Renal cortical epithelial cell (primary cell): Measurements from ENCODE around the gene NUDT7. TPM values are rescaled to one million over a fixed set of nuclear protein-coding genes. Genes with fewer than 3 reads are reported as not detected.

Experiments used
- DNase-seq: peaks from one replicate; pipeline ENCODE4 v3.0.0-alpha.2; 2011; ENCODE audit warnings: low read depth
- total RNA-seq: library from RNA; depleted of rRNA; stranded (reverse); fragments of >200 nt; gene quantifications from 2 replicates; pipeline ENCODE4 v1.2.3, GENCODE V29; 2014

The NUDT7 gene
- total RNA-seq, 1 donor from 2014 or later, result 4.1 TPM

DNA sequence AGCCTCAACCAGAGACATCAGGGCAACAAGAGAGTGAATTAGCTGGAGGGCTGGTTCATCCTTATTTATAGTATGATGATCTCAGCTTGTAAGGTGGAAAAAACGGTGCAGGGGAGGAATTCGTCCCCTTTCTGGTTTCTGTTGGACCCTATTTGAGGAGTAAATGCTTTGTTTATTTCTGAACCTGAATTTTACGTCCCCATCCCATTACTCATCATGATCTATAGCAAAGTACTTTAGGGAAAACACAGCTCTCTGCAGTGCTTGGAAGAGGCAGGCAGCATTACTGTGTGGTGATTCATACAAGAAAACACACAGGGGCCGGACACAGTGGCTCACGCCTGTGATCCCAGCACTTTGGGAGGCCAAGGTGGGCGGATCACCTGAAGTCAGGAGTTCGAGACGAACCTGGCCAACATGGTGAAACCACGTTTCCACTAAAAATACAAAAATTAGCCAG lies 58.1 kb downstream of the NUDT7 start:
- peak; percentile 80 for DNase-seq

DNA sequence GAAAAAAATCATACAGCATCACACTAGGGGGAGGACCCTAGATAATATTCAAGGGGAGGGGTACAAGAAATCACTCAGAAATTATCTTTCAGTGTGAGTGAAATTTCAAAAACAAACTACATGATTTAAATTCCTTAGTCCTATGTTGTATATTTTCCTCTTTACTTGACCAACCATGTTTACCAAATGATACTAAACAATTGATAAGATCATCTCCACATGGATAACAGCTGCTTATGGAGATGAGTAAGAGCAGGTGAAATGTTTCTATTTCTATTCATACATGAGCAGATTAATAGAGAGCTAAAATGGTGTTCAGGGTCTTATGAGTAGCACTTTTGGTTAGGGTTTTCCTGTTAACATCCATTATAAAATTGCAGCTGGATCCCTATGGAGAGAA lies 58.8 kb downstream of the NUDT7 start:
- no peak for DNase-seq

DNA sequence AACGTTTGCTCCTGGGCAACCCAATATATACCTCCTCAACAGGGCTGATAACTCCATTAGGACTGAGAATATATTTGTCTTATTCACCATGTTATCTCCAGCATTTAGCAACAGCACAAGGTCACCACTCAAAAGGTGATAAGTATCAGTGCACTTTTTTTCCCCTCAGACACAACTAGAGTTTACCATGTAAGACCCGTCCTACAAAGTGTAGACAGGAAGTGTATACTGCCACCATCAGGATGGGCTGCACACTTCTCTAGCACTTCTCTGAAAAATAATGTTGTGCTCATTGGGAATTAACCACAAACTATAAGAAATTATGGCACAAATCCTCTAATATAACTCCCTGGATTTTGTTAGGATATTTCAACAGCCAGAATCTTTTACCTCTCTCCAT lies 60.4 kb downstream of the NUDT7 start:
- no peak for DNase-seq

DNA sequence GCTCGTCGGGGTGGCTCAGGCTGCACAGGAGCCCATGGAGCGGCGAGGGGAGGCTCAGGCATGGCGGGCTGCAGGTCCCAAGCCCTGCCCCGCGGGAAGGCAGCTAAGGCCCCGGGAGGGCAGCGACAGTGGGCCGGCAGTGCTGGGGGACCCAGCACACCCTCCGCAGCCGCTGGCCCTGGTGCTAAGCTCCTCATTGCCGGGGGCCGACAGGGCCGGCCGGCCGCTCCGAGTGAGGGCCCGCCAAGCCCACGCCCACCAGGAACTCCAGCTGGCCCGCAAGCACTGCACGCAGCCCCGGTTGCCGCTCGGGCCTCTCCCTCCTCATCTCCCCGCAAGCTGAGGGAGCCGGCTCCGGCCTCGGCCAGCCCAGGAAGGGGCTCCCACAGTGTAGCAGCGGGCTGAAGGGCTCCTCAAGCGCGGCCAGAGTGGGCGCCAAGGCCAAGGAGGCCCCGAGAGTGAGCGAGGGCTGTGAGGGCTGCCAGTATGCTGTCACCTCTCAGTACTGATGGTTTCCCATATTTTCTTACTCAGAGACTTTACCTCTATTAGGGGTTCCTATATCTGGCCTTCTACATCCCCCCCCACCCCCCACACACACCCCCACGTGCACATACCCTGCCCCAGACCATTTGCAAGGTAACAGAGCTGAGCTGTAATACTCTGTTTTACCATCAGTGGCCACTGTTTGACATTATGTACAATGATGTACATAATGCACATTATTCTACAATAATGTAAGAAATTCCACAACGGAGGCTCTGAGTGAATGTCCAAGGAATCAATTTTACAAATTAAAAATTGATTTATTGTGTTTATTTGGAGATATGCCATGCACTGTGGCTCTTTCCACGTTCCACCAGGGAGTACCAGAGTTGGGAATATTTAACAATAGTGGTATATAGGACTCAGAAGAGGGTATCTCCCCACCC lies 62.4 kb downstream of the NUDT7 start:
- no peak for DNase-seq

DNA sequence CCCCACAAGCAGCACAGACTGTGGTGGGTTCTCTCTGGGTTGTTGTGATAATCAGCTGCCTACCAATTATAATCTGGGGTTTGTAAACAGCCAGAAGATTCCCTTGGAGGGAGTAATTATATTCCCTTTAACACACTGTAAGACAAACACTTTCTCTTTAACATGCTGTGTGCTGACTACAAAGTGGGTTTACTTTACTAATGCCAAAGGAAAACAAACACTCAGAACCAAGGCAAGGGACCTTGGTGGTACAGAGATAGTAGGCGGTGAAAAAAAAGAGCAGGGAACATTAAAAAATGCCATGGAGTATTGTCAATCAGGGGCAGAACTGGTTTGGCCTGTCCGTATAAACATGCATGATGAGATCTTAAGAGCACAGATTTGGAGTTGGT lies 63.1 kb downstream of the NUDT7 start:
- no peak for DNase-seq

DNA sequence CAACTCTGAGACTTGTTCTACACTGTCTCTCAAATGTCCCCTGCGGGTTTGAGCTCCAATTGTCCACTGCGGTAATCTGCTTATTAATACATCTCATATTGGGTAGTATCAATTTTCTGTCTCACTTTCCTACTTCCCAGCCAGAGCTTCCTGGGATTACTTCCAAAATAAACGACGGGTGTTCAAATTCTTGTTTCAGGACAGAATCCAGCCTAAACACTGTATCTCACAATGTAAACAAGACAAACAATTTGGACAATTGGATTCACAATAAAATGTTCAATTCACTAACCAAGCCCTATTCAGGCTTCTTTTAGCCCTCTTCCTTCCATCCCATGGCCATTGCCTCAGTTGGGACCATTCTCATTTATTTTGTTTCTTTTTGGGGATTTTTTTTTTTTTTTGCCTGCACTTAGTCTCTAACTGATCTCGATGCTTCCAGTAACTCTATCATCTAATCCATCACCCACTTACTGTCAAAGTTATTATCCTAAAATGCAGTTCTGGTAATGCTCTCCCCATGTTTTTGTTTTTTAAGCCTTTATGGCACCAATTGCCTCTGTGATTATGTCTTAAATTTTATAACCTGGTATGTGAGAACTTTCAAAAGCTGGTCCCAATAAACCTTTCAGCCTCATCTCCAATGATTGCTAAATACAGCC lies 64.0 kb downstream of the NUDT7 start:
- DNase-seq, result no peak

DNA sequence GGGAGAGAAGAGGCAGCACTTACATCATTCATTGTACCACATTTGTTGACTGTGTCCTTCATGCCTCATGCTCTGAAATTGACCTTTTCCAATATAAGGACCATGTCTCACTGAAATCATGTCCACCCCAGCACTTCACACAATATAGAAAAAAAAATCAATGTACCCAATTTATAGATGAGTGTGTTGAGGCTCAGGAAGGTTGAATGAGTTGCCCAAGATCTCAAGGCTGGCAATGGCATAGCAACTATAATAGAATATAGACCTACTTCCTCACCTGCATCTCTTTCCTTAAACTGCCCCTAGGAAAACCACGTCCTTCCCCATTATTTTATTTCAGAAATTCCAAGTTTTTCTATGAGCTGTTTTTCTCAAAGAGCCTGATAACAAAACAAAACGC lies 65.1 kb downstream of the NUDT7 start:
- no peak for DNase-seq

DNA sequence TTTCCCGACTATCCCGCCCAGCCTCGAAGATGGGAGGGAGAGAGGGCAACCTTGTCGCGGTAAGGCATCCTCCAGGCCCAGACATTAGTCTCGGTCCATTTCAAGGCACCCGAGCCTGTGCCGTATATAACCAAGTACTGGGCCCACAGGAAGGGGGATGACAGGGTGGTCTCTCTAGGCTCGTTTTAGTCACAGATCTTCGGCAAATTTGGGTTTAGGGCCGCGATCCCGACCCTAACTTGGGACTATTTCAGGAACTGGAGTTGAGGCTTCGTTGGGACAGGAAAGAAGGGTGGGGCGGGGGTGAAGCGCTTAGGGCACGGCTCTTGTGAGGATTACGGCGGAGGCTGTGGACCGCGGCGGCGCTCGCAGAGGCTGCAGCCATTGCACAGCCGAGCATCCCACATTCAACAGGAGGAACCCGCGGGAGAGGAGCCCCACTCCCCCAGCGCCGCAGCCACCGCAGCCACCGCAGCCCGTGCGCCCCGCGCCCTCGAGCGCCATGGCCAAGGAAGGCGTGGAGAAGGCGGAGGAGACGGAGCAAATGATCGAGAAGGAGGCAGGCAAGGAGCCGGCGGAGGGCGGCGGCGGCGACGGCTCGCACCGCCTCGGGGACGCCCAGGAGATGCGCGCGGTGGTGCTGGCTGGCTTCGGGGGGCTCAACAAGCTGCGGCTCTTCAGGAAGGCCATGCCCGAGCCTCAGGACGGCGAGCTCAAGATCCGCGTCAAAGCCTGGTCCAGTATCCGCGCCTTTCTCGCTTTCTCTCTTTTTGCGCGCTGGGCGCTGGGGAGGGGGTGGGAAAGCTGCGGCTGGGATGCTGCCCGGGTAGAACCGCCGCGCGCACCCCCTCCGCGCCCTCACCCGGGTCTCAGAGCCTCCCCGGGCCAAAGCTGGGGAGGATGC lies 66.1 kb downstream of the NUDT7 start, which contains the start of gene VAT1L:
Gene VAT1L (plus strand): TSS at position 384 of the 904 bp plus-strand sequence. CDS start 119 bp downstream, at position 503.
- DNase-seq, result no peak

DNA sequence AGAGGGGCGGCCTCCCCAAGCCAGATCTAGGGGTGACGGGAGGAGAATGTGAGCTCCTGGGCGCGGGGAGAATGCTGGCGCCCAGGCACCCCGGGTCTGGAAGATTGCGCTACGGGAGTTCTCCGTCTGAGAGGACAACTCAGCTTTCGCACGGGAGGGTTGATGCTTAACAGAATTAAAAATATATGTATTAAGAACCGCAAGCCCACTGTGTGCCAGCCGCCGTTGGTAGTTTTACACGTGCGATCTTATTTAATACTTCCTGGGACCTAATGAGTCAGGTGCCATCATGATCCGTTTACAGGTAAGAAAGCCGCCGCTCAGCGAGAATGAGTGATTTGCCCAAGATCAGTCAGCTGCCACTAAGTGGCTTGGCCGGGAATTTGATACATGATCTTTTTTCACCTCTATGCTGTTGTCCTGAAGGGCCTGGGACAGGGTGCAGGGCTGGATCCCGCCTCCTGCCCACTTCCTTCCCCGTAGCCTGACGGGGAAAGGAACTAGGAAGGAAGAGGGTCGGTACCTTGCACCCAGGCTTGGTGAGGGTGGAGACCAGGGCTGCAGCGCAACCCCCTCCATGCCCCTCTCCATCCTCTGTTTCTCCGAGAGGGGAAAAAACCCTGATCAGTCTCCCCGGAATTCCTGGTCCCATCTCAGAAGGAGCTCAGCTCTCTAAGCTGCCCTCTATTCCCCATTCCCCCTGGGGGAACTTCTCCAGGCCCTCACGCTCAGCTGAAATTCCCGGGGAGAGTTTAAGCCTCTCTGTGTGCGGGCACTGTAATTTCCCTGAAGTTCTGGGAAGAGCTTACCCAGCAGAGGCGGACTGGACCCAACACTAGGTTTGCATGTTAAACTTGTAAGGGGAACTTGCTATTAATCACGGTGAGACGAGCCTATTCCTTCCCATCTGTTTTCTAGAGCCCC lies 67.0 kb downstream of the NUDT7 start:
- DNase-seq, result no peak

DNA sequence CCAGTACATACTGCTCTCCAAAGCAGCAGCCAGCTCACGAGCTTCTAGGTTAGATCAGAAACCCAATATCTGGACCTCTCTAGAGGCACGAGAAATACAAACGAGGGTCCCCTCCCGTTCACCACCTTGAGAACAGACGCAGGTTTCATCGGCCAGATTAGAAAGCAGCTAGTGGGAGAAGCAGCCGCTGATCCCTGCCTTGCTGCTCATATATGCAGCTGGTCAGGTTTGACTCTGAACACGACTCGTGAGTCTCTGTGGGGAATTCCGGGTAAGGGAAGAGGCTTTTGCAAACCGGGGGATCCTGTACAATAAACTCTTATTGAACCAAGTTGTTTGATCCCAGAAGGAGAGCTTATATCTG lies 67.7 kb downstream of the NUDT7 start:
- DNase-seq, result no peak

DNA sequence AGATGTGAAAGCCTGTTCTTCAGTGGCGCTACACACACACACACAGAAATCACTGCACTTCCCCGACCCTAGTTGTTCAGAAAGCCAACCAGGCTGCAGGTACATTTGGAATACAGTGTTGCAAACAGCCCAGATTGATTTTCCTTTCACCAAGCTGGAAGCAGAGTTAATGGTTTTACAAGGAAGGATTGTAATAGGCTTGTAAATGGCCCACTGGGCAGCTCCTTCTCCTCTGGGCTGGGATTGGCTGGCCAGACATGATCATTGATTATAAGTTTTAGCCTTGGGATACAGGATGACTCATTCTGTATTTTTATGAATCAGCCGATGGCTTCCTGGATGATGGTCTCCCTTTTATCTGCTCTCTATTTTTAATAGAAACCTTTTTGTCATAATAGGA lies 68.6 kb downstream of the NUDT7 start:
- no peak for DNase-seq

Other genes starting within 250 kb of the NUDT7 start
- gene VAT1L, start 66.0 kb downstream of the NUDT7 start, total RNA-seq, result 0.10 TPM in 1 of 2 replicates, not detected in the other